ENCODE measurements around the gene TDRD10. TPM values are rescaled to one million over a fixed set of nuclear protein-coding genes. Genes with fewer than 3 reads are reported as not detected.

Gene TDRD10
- total RNA-seq, 1 donor = not detected

- no peak for DNase-seq (ENCODE audit: low read depth)
- TF ChIP-seq, protein P1, sequence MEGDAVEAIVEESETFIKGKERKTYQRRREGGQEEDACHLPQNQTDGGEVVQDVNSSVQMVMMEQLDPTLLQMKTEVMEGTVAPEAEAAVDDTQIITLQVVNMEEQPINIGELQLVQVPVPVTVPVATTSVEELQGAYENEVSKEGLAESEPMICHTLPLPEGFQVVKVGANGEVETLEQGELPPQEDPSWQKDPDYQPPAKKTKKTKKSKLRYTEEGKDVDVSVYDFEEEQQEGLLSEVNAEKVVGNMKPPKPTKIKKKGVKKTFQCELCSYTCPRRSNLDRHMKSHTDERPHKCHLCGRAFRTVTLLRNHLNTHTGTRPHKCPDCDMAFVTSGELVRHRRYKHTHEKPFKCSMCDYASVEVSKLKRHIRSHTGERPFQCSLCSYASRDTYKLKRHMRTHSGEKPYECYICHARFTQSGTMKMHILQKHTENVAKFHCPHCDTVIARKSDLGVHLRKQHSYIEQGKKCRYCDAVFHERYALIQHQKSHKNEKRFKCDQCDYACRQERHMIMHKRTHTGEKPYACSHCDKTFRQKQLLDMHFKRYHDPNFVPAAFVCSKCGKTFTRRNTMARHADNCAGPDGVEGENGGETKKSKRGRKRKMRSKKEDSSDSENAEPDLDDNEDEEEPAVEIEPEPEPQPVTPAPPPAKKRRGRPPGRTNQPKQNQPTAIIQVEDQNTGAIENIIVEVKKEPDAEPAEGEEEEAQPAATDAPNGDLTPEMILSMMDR (IDR thresholded peaks at IDR 0.05; ENCODE audit: insufficient read depth, low read depth, low read length) = no peak
- H3K4me3 ChIP-seq (ENCODE audit: low read depth, low read length) = no peak overlapping the region
These were observed 5.6 kb upstream of the TDRD10 start for GRCh38 chr1:154496383-154496782.

- DNase-seq (ENCODE audit: low read depth) = no peak
- TF ChIP-seq, protein P1 (IDR thresholded peaks at IDR 0.05; ENCODE audit: insufficient read depth, low read depth, low read length) = no peak
- H3K4me3 ChIP-seq (ENCODE audit: low read depth, low read length) = no peak overlapping the region
These were observed 4.8 kb upstream of the TDRD10 start for GRCh38 chr1:154497026-154497806.

- TF ChIP-seq, protein P1 (IDR thresholded peaks at IDR 0.05; ENCODE audit: insufficient read depth, low read depth, low read length) = no peak
- H3K4me3 ChIP-seq (ENCODE audit: low read depth, low read length) = no peak overlapping the region
- no peak for DNase-seq (ENCODE audit: low read depth)
These were observed 2.6 kb upstream of the TDRD10 start for GRCh38 chr1:154499446-154499845.

- TF ChIP-seq, protein P1 (IDR thresholded peaks at IDR 0.05; ENCODE audit: insufficient read depth, low read depth, low read length) = no peak
- no peak overlapping the region for H3K4me3 ChIP-seq (ENCODE audit: low read depth, low read length)
- DNase-seq (ENCODE audit: low read depth) = no peak
These were observed 1.5 kb upstream of the TDRD10 start for GRCh38 chr1:154500533-154500932.

GRCh38 chr1:154501423-154502065 is 475 bp upstream of the TDRD10 start:
- TF ChIP-seq, protein P1 (IDR thresholded peaks at IDR 0.05; ENCODE audit: insufficient read depth, low read depth, low read length) = no peak
- DNase-seq (ENCODE audit: low read depth) = no peak
- no peak overlapping the region for H3K4me3 ChIP-seq (ENCODE audit: low read depth, low read length)

- no peak for DNase-seq (ENCODE audit: low read depth)
- TF ChIP-seq, protein P1 (IDR thresholded peaks at IDR 0.05; ENCODE audit: insufficient read depth, low read depth, low read length) = no peak
- no peak overlapping the region for H3K4me3 ChIP-seq (ENCODE audit: low read depth, low read length)
These were observed 711 bp downstream of the TDRD10 start for GRCh38 chr1:154502744-154503115.
